Left hindlimb (tissue), 1 donor: Measurements from ENCODE around the gene CHSY1.
"Not testable (repeated sequence)": the region's sequence is repeated elsewhere in the genome, so short reads cannot be mapped to it uniquely, and the experiment has no call there.

ENCODE experiments used
- DNase-seq: peaks from one replicate; pipeline ENCODE4 v3.0.0-alpha.2; 2018

The CHSY1 gene

GRCh38 chr15:101251830-101252820 lies at the start of gene CHSY1:
CHSY1 (minus strand) TSS chr15:101252048; CDS start chr15:101251456, 592 bp downstream.
- DNase-seq: peak; percentile 95

DNA sequence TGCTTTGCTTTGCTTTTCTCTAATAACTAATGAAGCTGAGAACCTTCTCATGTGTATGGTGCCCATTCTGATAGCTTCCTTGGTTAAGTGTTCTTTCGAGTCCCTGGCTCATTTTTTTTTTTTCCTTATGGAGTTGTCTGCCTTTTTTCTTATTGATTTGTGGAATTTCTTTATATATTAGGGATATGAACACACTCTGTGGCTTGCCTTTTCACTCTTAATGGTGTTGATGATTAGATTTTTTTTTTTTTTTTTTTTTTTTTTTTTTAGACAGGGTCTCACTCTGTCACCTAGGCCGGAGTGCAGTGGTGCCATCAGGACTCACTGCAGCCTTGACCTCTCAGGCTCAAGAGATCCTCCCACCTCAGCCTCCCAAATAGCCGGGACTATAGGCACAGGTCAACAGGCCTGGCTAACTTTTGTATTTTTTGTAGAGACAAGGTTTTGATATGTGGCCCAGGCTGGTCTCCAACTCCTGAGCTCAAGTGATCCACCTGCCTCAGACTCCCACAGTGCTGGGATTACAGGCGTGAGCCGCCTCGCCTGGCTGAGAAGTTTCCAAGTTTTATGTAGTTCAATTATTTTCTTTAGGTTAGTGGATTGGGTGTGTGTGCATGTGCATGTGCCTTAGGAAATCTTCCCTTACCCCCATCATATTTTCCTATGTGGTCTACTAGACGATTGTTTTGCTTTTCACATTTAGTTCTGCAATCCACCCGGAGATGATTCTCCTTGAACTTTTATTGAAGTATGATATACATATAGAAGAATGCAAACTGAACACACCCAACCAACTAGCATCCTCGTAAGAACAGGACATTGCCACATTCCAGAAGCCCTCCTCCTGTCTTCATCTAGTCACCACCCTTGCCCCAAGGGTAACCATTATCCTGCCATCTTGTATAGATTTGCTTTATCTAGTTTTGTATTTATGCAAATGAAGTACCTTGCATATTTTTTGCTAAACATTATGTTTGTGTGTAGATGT lies 44.9 kb upstream of the CHSY1 start:
- no peak for DNase-seq

DNA sequence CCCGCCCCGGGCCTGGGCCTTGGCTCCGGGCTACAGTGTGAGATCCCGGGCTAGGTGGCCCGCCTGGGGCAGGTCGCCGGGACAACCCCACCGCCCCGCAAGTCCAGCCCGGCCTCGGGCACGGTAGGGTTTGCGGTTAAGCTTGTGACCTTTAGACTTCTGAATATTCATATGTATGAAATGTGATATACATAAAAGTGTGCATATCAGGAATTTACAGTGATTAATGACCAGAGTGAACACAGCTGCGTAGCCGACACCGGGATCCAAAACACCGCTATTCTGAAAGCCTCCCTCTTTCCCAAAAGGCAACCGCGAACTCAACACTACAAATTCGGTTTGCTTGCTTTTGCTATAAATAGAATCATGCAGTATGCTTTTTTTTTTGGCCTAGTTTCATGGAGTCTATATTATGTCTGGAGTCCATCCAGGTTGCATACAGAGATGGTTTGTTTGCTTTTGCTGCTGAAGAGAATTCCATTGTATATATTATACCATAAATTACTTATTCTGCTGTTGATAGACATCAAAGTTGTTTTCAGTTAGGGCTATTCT lies 43.8 kb upstream of the CHSY1 start:
- DNase-seq: no peak

GRCh38 chr15:101294731-101295606 lies 43.1 kb upstream of the CHSY1 start, which contains the start of gene SNRPA1:
SNRPA1 (minus strand) TSS chr15:101295248; CDS start chr15:101295178, 70 bp downstream.
- peak; percentile 98 for DNase-seq

GRCh38 chr15:101293122-101293521 lies 41.3 kb upstream of the CHSY1 start:
- DNase-seq: no peak

GRCh38 chr15:101288905-101289513 lies 37.2 kb upstream of the CHSY1 start:
- DNase-seq: no peak

DNA sequence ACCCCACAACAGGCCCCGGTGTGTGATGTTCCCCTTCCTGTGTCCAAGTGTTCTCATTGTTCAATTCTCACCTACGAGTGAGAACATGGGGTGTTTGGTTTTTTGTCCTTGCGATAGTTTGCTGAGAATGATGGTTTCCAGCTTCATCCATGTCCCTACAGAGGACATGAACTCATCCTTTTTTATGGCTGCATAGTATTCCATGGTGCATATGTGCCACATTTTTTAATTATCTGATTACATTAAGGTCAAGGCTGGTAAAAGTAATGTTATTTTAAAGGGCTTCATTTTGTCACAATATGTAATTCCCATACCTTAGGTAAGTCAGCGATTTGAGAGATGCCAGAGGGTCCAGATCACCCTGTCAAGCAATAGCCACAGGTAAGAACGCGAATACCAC lies 35.5 kb upstream of the CHSY1 start:
- DNase-seq: not testable (repeated sequence)

DNA sequence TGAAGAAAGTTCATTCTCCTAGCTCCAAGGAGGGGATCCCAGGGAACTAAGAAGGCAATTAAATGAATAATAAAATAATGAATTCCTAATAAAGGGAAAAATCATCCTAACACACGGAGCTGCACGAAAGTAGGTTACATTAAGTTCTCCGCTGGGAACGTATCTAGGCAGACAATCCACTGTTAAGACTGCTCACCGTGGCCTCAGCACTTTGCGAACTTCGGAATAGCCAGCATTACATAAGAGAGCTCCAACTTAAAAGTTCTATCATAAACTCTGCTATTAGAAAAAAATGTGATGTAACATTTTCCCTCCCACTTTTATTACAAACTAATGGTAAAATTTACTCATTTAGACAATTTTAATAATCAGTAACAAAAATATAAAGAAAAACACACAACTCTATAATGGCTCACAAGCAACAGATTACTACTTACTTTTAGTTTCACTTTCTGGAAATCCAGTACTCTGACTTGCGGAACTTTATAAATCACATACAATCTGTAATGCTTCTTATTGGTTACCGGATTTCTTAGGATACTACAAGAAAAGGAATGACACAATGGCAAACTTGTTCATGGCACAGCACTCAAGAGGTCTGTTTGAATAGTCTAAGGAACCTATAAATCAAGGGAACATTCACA lies 34.7 kb upstream of the CHSY1 start:
- no peak for DNase-seq

DNA sequence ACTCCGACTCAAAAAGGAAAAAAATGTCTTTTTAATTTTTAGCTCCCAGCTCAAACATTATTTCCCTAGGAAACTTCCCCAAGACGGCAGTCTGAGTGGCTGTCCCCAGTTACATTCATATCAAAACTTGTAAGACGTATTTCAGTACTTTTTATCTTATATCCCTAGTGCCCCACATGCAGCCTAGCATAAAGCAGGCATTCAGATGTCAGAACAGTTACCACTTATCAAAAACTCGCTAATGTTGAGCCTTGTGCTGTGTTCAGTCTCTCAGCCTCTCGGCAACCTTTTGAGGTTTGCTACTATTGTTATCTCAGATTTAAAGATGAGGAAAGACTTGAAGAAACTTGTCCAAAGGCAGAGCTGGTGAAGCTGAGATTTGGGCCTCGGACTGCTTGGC lies 32.1 kb upstream of the CHSY1 start:
- DNase-seq: no peak

DNA sequence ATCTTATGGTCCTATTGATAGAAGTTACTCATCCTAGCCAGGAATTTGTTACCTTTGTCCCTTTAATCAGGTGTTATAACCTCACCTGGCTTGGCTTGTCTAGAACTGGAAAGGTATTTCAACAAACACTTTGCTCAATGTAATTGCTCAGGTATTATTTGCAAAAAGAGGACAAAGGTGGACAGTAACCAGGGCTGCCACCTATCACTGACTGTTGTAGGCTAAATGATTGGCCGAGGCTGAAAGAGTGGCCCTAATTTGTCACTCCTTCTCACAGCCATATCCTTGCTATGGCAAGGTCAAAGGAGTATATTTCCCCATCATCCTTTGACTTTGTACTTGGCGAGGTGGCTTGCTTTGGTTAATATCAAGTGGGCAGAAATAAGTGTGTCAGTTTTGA lies 28.2 kb upstream of the CHSY1 start:
- no peak for DNase-seq

- DNase-seq: no peak
These were observed 26.2 kb upstream of the CHSY1 start for GRCh38 chr15:101277943-101278564.

DNA sequence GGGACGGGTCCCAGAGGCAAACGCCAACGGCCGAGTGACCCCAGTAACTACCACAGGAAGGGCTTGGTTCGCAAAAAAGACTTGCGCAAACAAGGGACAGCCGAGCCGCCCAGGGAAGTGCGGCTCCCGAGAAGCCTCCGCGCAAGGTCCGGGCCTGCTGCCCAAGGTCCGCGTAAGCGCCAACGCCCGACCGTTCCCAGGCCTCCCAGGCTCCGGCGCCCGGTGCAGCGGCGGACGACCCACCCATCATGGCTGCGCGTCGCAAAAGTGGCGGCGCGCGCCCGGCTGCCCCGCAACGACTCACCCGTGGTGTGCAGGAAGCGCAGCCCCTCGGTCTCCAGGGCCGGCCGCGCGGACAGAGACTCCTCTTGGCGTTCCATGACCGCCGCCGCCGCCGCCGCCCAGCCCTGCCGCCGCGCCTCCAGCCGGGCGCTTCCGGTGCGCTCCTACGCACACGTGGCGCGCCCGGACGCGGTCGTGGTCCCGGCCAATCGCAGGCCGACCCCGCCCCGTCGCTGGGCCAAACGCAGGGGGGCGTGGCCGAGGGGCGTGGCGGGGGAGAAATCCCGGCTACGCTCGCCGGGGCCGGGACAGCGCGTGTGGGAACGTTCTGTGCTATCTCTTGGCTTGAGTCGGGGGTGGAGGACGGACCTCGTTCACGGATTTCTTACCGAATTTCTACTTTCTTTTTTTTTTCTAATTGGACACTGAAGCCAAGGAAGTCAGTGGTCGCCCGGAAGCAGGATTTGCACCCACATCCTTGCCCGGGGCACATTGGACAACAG lies 25.4 kb upstream of the CHSY1 start, which contains the start of gene SELENOS:
Gene SELENOS (minus strand): TSS at position 448 of the 785 bp plus-strand sequence. CDS start 68 bp downstream, at position 380.
- DNase-seq: peak; percentile 91

- DNase-seq: no peak
These were observed 24.7 kb upstream of the CHSY1 start for GRCh38 chr15:101276501-101277037.

DNA sequence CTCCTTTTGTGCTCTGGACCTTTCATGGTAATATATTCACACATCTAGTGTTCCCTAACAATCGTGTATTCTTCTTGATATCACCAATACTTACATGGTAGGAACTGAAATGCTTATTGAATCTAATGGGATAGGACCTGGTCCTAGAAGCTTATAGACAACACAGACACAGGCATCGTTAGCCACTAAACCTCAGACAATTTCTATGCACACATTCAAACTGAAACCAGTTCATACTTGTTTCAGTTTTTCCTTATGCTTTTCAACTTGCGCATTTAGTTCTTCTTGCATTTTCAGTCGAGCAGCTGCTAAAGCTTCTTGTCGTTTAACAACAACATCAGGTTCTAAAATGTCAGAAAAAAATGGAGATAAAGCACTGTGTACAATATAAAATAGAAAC lies 23.2 kb upstream of the CHSY1 start:
- DNase-seq: no peak

- no peak for DNase-seq
These were observed 21.7 kb upstream of the CHSY1 start for GRCh38 chr15:101273534-101273933.

- DNase-seq: no peak
These were observed 20.7 kb upstream of the CHSY1 start for GRCh38 chr15:101272584-101272983.

DNA sequence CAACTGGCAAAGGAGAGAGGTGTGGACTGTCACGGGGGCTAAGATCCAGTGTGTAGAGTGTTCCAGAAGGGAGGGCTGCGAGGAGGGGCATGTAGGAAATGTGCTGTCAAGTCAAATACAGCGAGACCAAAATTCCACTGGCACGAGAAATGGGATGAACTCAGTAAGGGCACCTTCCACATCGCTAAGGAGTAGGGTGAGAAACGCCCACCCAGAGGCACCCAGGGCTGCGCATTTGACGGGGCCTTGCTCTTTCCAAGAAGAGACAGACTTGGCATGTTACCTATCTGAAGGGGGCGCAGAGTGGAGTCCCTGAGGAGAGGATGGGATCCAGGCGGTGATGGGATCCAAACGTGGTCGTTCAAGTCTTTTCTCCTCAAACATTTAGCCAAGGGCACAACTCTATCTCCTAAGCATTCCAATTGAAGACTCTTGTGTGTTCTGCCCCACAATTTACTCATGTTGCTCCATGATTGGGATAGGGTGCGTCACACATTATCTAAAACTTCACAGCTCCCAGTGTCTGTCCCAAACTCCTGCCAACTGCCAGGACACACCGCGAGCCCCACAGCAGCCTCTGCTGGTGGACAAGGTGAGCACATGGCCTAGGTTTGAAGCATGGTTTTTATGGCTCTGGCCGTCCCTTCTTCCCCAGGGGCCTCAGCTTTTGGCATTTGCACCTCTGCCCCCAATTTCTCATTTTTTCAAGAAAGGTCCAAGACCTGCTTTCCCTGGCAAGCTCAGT lies 17.8 kb upstream of the CHSY1 start:
- no peak for DNase-seq
